Glutamatergic neuron (in vitro differentiated cells): ENCODE data around the gene TMEM198. TPM values are rescaled to one million over a fixed set of nuclear protein-coding genes. Genes with fewer than 3 reads are reported as not detected.

Experiments used
- DNase-seq: peaks from one replicate; pipeline ENCODE4 v3.0.0; 2022
- H3K27ac Mint-ChIP-seq: one replicate; pipeline ENCODE4 v1.8.0; 2020; ENCODE audit warnings: mild to moderate bottlenecking, mixed read lengths, inconsistent platforms; ENCODE audit not compliant: unreplicated experiment
- H3K27me3 Mint-ChIP-seq: one replicate; pipeline ENCODE4 v1.8.0; 2020; ENCODE audit warnings: mild to moderate bottlenecking, moderate library complexity, mixed read lengths, inconsistent platforms; ENCODE audit not compliant: unreplicated experiment
- H3K36me3 Mint-ChIP-seq: one replicate; pipeline ENCODE4 v1.8.0; 2020; ENCODE audit warnings: mild to moderate bottlenecking, mixed read lengths, inconsistent platforms; ENCODE audit not compliant: unreplicated experiment
- H3K4me1 Mint-ChIP-seq: one replicate; pipeline ENCODE4 v1.8.0; 2020; ENCODE audit warnings: mild to moderate bottlenecking, low read depth, mixed read lengths, inconsistent platforms; ENCODE audit not compliant: unreplicated experiment
- H3K4me3 Mint-ChIP-seq: one replicate; pipeline ENCODE4 v1.8.0; 2020; ENCODE audit warnings: mild to moderate bottlenecking, mixed read lengths, inconsistent platforms; ENCODE audit not compliant: unreplicated experiment
- H3K9me3 Mint-ChIP-seq: one replicate; pipeline ENCODE4 v1.8.0; 2020; ENCODE audit warnings: mild to moderate bottlenecking, moderate library complexity, mixed read lengths, inconsistent platforms; ENCODE audit not compliant: unreplicated experiment
- total RNA-seq: library from RNA; stranded (reverse); fragmentation: NEBNext Ultra II Directional; extraction: Animal tissue kit (Norgen Biotek cat#: 25700); gene quantifications from one replicate; pipeline ENCODE4 v1.2.1, GENCODE V29; 2021; ENCODE audit not compliant: unreplicated experiment
- TF ChIP-seq, protein P1 (sequence below): fragments of 200-600 bp; sonication (generic); IDR thresholded peaks from one replicate; pipeline ENCODE4 v1.5.0; 2021; ENCODE audit not compliant: partially characterized antibody, unreplicated experiment

TMEM198 gene
- total RNA-seq, 1 donor from 2014 or later = 40.9 TPM

DNA sequence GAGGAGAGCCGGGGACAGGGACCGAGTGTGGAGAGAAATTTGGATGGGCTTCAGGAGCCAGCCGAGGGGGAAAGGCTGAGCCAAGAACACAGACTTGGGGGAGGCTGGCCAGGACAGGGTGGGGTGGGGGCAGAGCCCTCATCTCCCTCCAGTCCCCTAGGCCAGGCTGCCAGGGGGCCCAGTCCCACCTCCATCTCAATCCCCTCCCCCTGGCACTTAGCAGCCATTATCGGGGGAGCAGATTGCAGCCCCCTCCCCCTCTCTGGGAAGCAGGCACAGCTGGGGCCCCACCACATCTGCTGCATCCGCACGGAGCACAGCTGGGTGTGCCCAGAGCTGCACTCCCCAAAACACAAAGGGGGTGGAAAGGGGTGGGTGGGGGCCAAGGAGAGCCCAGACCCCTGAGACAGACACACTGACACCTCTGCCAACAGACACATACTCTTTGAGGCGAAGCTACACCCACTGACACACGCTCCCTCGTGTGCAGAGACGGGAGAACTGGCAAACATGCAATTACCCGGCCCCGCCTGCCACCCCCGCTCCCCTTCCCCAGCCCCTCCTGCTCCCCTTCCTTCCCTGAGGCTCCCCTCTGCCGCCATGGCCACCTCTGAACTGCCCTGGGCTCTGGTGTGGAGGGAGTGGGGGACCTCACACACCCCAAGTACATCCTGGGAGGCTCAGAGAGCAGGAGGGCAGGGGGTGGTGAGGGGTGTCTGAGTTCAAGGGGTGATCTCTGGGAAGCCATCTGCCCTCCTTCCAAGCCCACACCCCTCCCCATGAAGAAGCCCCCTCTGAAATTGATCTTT lies 34.7 kb upstream of the TMEM198 start:
- peak overlapping the region; percentile 75 for H3K4me3 Mint-ChIP-seq
- H3K4me1 Mint-ChIP-seq = peaks cover 41% of the 10 kb centered on the region
- H3K9me3 Mint-ChIP-seq = peaks cover 23% of the 10 kb centered on the region
- H3K27me3 Mint-ChIP-seq = peaks cover 22% of the 10 kb centered on the region
- H3K27ac Mint-ChIP-seq = peak overlapping the region; percentile 91
- H3K36me3 Mint-ChIP-seq = no peaks in the 10 kb centered on the region
- TF ChIP-seq, protein P1, sequence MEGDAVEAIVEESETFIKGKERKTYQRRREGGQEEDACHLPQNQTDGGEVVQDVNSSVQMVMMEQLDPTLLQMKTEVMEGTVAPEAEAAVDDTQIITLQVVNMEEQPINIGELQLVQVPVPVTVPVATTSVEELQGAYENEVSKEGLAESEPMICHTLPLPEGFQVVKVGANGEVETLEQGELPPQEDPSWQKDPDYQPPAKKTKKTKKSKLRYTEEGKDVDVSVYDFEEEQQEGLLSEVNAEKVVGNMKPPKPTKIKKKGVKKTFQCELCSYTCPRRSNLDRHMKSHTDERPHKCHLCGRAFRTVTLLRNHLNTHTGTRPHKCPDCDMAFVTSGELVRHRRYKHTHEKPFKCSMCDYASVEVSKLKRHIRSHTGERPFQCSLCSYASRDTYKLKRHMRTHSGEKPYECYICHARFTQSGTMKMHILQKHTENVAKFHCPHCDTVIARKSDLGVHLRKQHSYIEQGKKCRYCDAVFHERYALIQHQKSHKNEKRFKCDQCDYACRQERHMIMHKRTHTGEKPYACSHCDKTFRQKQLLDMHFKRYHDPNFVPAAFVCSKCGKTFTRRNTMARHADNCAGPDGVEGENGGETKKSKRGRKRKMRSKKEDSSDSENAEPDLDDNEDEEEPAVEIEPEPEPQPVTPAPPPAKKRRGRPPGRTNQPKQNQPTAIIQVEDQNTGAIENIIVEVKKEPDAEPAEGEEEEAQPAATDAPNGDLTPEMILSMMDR = no peak
- DNase-seq = no peak

DNA sequence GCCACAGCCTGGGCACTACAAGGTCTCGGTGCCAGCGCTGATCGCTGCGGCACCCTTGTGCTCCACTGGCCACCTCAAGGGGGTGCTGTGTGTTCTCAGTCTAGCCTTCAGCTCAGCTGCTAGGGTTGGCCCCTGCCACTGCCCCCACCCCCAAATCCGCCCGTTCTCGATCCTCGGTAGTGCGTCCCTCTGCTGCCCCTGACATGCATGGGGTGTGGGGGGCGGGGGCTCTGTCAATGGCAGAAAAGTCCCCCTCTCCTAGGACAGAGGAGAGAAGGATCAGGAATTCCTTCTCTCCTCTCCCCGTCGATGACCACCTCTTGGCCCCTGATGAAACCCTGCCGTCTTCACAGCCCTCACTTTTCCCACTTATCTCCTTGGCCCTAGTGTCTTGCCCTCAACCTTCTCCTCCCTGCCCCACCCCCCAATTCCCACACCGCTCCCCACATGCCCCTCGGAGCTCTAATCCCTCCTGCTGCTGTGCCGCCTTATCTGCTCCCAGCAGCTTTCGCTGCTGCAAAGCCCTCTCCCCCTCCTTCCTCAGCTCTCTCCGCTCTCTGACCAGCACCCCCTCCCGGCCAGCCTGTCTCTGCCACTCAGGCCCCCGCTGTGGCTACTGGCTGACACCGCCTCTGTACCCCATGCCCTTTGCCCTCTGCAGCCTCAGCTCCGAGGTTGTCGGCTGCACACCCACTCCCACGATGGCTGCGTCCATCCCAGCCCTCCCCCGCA lies 33.9 kb upstream of the TMEM198 start:
- Mint-ChIP-seq H3K27me3 (peaks cover 21% of the 10 kb centered on the region), H3K9me3 (peaks cover 25% of the 10 kb centered on the region), H3K4me3 (peak overlapping the region; percentile 75), H3K4me1 (peaks cover 40% of the 10 kb centered on the region), H3K36me3 (no peaks in the 10 kb centered on the region), H3K27ac (peak overlapping the region; percentile 91)
- peak; percentile 87 for DNase-seq
- TF ChIP-seq, protein P1 = peak; percentile 74

DNA sequence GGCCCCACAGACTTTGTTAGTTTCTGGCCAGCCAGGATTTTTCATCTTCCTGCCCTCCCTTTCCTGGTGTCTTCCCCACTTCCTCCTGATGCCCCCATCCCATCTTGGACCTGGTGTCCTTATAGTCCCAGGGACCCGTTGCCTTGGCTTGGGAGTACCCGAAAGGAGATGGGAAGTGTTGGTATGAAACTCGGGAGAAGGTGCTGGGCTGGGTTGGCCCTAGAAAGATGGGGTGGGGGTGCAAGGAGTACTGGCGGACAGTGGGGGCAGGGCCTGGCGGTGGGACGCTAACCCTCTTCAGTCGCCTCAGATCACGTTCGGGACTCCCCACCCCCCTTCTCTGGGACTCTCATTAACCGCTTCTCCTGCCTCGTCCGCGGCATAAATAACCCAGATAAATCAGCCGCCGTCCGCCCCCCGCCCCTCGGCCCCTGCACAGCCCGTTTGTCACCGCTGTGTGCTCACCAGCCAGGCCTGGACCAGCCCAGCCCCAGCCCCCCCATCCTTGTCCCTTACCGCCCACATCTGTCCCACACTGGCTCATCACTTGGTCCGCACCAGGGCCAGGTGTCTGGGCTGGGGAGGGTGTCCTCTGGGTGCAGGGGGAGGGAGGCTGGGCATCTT lies 33.2 kb upstream of the TMEM198 start:
- Mint-ChIP-seq H3K27me3 (peaks cover 24% of the 10 kb centered on the region), H3K4me1 (peaks cover 41% of the 10 kb centered on the region), H3K36me3 (no peaks in the 10 kb centered on the region), H3K27ac (peak overlapping the region; percentile 91), H3K4me3 (peak overlapping the region; percentile 75), H3K9me3 (peaks cover 26% of the 10 kb centered on the region)
- TF ChIP-seq, protein P1 = no peak
- DNase-seq = no peak

DNA sequence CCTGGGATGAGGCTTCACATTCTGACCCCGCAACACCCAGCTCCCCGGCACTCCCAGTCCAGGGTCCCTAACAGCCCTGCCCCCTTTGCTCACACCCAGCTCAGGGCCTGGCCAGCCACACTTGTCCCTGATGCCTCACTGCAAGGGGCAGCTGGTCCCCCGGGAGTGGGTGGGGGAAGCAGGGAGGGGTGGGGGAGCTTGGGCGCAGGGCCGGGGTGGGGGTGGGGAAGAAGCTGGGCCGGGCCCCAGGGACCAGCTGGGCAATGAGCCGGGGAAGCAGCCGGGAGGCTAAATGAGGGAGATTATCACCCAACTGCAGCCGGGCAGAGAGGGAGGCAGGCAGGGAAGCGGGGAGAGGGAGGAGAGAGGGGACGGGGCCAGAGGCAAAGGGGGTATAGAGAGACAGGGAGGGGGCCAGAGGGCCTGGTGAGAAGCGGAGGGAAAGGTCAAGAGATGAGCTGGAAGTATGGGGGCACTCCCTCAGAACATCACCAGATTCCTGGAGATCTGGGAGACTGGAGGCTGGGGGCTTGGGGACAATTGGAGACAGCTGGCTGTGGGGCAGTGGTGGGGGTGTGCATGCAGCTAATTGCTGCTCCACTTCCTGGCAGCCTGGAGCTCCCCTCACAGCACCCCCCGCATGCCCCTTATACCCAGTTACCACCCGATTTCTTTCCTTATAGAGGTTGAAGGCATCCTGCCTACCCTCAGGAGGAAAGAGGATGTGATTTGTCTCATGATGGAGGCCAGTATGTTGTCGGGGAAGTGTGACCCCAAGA lies 32.1 kb upstream of the TMEM198 start:
- DNase-seq = no peak
- TF ChIP-seq, protein P1 = no peak
- Mint-ChIP-seq H3K4me3 (peak overlapping the region; percentile 64), H3K4me1 (peaks cover 49% of the 10 kb centered on the region), H3K27me3 (peaks cover 29% of the 10 kb centered on the region), H3K27ac (peak overlapping the region; percentile 77), H3K9me3 (peaks cover 26% of the 10 kb centered on the region), H3K36me3 (no peaks in the 10 kb centered on the region)
